HG03280 (cell line): ENCODE measurements around the gene OAS3.

Source experiments
- ATAC-seq: cut with Tn5 transposase; IDR thresholded peaks from one replicate; pipeline ENCODE4 v1.9.1; 2021; ENCODE audit warnings: mild to moderate bottlenecking, moderate library complexity; ENCODE audit not compliant: unreplicated experiment

OAS3 gene

DNA sequence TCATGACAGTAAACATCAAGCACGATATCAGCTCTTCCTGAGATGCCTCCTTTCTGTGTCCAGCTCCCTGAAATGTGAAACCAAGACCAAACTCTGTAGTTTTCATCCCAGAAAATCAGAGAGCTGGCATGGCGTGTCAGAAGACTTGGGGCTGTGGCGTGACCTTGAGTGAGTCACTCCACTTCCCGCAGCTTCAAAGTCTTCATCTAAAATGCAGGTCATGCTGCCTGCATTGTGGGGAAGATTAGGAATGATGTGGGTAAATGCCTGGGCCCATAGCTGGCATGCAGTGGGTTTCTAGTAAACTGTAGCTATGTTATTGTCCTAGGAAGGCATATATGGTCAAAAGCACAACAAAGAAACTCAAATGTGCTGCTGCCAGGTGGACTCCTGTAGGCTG, 68.9 kb downstream of the OAS3 start:
- no peak for ATAC-seq

DNA sequence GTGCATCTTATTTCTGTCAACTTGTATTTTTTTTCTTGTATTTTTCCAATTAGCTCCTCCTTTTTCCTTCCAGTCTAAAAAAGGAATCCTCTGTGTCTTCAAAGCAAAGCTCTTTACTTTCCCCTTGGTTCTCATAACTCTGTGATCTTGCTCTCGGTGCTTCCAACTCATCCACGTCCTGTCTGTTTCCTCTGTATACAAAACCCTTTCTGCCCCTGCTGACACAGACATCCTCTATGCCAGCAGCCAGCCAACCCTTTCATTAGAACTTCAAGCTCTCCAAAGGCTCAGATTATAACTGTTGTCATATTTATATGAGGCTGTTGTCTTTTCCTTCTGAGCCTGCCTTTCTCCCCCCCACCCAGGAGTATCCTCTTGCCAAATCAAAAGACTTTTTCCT, 72.4 kb downstream of the OAS3 start:
- ATAC-seq: no peak

DNA sequence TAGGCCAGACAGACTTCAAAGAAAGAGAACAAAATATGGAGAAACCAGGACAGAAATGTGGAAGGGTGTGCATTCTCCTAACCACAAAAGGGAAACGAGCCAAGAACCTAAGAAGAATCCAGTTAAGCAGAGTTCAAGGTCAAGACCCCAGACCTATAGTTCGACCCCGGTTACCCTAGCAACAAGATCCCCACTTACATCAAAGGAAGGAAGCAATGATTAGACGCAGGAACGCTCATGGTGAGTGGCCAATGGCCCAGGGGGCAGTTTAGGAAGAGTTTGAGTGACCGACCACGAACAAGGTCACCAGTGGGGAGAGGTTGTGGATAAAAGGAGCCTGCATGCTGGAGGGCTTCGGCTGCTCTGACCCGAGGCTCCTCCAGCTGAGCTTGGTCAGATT, 76.3 kb downstream of the OAS3 start:
- no peak for ATAC-seq

DNA sequence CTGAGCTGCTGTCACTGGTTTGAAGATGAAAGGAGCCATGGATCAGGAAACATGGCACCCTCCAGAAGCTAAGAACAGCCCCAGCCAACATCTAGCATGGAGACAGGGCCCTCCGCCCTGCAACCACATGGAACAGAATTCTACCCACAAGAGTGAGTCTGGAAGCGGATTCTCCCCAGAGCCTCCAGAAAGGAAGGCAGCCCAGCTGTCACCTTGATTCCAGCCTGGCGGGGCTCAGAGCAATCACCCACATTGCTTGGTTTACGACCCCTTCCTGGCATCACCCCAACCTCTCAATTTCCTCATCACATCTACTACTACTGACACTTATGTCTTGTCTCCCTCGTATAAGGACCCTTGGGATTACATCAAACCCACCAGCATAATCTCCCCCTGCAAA, 78.5 kb downstream of the OAS3 start:
- ATAC-seq: no peak

DNA sequence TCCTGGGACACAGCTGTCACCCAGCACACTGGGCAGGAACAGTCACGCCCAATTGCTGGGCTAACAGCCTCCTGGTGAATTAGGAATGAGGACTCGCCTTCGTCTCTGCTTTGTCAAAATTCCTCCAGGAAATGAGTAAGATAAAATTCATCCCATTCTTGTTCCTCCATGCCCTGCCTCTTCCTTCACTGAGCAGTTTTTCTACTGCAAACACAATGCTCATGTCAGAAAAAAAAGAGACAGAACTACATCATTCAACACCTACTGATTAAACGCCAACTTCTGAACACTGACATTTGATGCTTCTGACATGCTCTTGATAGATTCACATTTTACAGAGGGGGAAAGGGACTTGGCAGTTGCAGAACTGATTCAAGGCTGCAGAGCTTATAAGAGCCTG, 80.8 kb downstream of the OAS3 start:
- no peak for ATAC-seq

DNA sequence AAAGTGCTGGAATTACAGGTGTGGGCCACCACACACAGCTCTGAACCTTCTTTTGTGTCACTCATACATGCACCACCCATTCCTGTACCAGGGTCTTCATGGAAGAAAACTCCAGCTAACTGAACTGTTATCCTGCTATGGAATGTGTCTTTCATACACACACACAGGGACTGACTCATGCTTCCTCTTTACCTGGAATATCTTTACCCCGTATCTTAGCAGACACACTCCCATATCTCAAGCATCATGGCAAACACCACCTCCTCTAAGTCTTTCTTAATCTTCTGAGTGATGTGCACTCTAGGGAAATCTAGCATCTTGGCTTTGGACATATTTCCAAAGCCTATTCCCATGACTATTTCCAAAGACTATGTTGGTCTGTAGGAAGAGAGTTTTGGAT, 83.2 kb downstream of the OAS3 start:
- ATAC-seq: no peak
